ENCODE data around the gene TMEM87B.

The TMEM87B gene

GRCh38 chr2:112140899-112141625 lies 86.0 kb downstream of the TMEM87B start:
- no peak for DNase-seq (ENCODE audit: low spot score in 2 of 2)
- H3K4me1 Mint-ChIP-seq: no peaks in the 10 kb centered on the region
- no peak overlapping the region for H3K27ac Mint-ChIP-seq
- H3K36me3 Mint-ChIP-seq: no peaks in the 10 kb centered on the region
- H3K9me3 Mint-ChIP-seq: no peaks in the 10 kb centered on the region
- ATAC-seq: no peak
- H3K4me3 Mint-ChIP-seq: no peak overlapping the region

- no peaks in the 10 kb centered on the region for H3K4me1 Mint-ChIP-seq
- no peaks in the 10 kb centered on the region for H3K36me3 Mint-ChIP-seq
- H3K4me3 Mint-ChIP-seq: no peak overlapping the region
- no peak overlapping the region for H3K27ac Mint-ChIP-seq
- no peak for ATAC-seq
- DNase-seq (ENCODE audit: low spot score in 2 of 2): peak in 1 of 2 donors; percentile 26
- no peaks in the 10 kb centered on the region for H3K9me3 Mint-ChIP-seq
Observed at GRCh38 chr2:112141626-112142007, 86.5 kb downstream of the TMEM87B start.

GRCh38 chr2:112142525-112143078 lies 87.5 kb downstream of the TMEM87B start:
- peak in 1 of 2 donors; percentile 35 for DNase-seq (ENCODE audit: low spot score in 2 of 2)
- Mint-ChIP-seq H3K4me1 (no peaks in the 10 kb centered on the region), H3K9me3 (no peaks in the 10 kb centered on the region), H3K36me3 (no peaks in the 10 kb centered on the region), H3K27ac (no peak overlapping the region), H3K4me3 (no peak overlapping the region)
- peak; percentile 32 for ATAC-seq

GRCh38 chr2:112143150-112143549 lies 88.1 kb downstream of the TMEM87B start:
- Mint-ChIP-seq H3K9me3 (no peaks in the 10 kb centered on the region), H3K27ac (no peak overlapping the region), H3K4me1 (no peaks in the 10 kb centered on the region), H3K36me3 (no peaks in the 10 kb centered on the region), H3K4me3 (no peak overlapping the region)
- ATAC-seq (no peak), DNase-seq (ENCODE audit: low spot score in 2 of 2) (peak in 1 of 2 donors; percentile 26)

GRCh38 chr2:112144966-112145365 lies 89.9 kb downstream of the TMEM87B start:
- no peak overlapping the region for H3K4me3 Mint-ChIP-seq
- H3K27ac Mint-ChIP-seq: no peak overlapping the region
- H3K9me3 Mint-ChIP-seq: no peaks in the 10 kb centered on the region
- ATAC-seq: no peak
- H3K4me1 Mint-ChIP-seq: no peaks in the 10 kb centered on the region
- no peaks in the 10 kb centered on the region for H3K36me3 Mint-ChIP-seq
- no peak for DNase-seq (ENCODE audit: low spot score in 2 of 2)

GRCh38 chr2:112147382-112148168 lies 92.5 kb downstream of the TMEM87B start:
- Mint-ChIP-seq H3K9me3 (no peaks in the 10 kb centered on the region), H3K4me3 (no peak overlapping the region), H3K4me1 (no peaks in the 10 kb centered on the region), H3K27ac (no peak overlapping the region), H3K36me3 (no peaks in the 10 kb centered on the region)
- DNase-seq (ENCODE audit: low spot score in 2 of 2): peak in 1 of 2 donors; percentile 22
- ATAC-seq: no peak

GRCh38 chr2:112148477-112148876 lies 93.4 kb downstream of the TMEM87B start:
- ATAC-seq: no peak
- no peaks in the 10 kb centered on the region for H3K4me1 Mint-ChIP-seq

GRCh38 chr2:112149194-112149593 lies 94.1 kb downstream of the TMEM87B start:
- DNase-seq (ENCODE audit: low spot score in 2 of 2) (no peak), ATAC-seq (no peak)
- Mint-ChIP-seq H3K9me3 (no peaks in the 10 kb centered on the region), H3K4me1 (no peaks in the 10 kb centered on the region), H3K36me3 (no peaks in the 10 kb centered on the region), H3K4me3 (no peak overlapping the region), H3K27ac (no peak overlapping the region)

More at GRCh38 chr2:112148477-112148876, 93.4 kb downstream of the TMEM87B start:
- Mint-ChIP-seq H3K27ac (no peak overlapping the region), H3K36me3 (no peaks in the 10 kb centered on the region), H3K4me3 (no peak overlapping the region), H3K9me3 (no peaks in the 10 kb centered on the region)
- peak in 1 of 2 donors; percentile 37 for DNase-seq (ENCODE audit: low spot score in 2 of 2)

- Mint-ChIP-seq H3K4me1 (no peaks in the 10 kb centered on the region), H3K9me3 (no peaks in the 10 kb centered on the region), H3K4me3 (no peak overlapping the region), H3K27ac (no peak overlapping the region), H3K36me3 (no peaks in the 10 kb centered on the region)
- DNase-seq (ENCODE audit: low spot score in 2 of 2): no peak
- no peak for ATAC-seq
Observed at GRCh38 chr2:112149866-112150435, 94.9 kb downstream of the TMEM87B start.

- Mint-ChIP-seq H3K27ac (no peak overlapping the region), H3K4me1 (peaks cover 4% of the 10 kb centered on the region), H3K9me3 (no peaks in the 10 kb centered on the region), H3K4me3 (no peak overlapping the region), H3K36me3 (no peaks in the 10 kb centered on the region)
- DNase-seq (ENCODE audit: low spot score in 2 of 2) (no peak), ATAC-seq (no peak)
Observed at GRCh38 chr2:112150447-112150846, 95.4 kb downstream of the TMEM87B start.

GRCh38 chr2:112150851-112151250 lies 95.8 kb downstream of the TMEM87B start:
- DNase-seq (ENCODE audit: low spot score in 2 of 2) (no peak), ATAC-seq (no peak)
- no peaks in the 10 kb centered on the region for H3K36me3 Mint-ChIP-seq
- H3K4me3 Mint-ChIP-seq: no peak overlapping the region
- H3K27ac Mint-ChIP-seq: no peak overlapping the region
- H3K9me3 Mint-ChIP-seq: no peaks in the 10 kb centered on the region
- peaks cover 8% of the 10 kb centered on the region for H3K4me1 Mint-ChIP-seq

- Mint-ChIP-seq H3K4me1 (peaks cover 13% of the 10 kb centered on the region), H3K36me3 (no peaks in the 10 kb centered on the region), H3K9me3 (no peaks in the 10 kb centered on the region), H3K4me3 (no peak overlapping the region), H3K27ac (no peak overlapping the region)
- DNase-seq (ENCODE audit: low spot score in 2 of 2): no peak
- no peak for ATAC-seq
Observed at GRCh38 chr2:112151271-112151670, 96.2 kb downstream of the TMEM87B start.

- Mint-ChIP-seq H3K27ac (no peak overlapping the region), H3K36me3 (peaks cover 5% of the 10 kb centered on the region), H3K4me1 (peaks cover 19% of the 10 kb centered on the region), H3K9me3 (no peaks in the 10 kb centered on the region), H3K4me3 (no peak overlapping the region)
- no peak for DNase-seq (ENCODE audit: low spot score in 2 of 2)
- no peak for ATAC-seq
Observed at GRCh38 chr2:112151701-112152440, 96.8 kb downstream of the TMEM87B start.

GRCh38 chr2:112152476-112153178 lies 97.6 kb downstream of the TMEM87B start:
- ATAC-seq (no peak), DNase-seq (ENCODE audit: low spot score in 2 of 2) (no peak)
- Mint-ChIP-seq H3K9me3 (no peaks in the 10 kb centered on the region), H3K27ac (no peak overlapping the region), H3K4me1 (peaks cover 24% of the 10 kb centered on the region), H3K36me3 (peaks cover 6% of the 10 kb centered on the region), H3K4me3 (no peak overlapping the region)

GRCh38 chr2:112153179-112153490 lies 98.1 kb downstream of the TMEM87B start:
- Mint-ChIP-seq H3K27ac (no peak overlapping the region), H3K36me3 (peaks cover 6% of the 10 kb centered on the region), H3K9me3 (no peaks in the 10 kb centered on the region), H3K4me3 (no peak overlapping the region), H3K4me1 (peaks cover 24% of the 10 kb centered on the region)
- DNase-seq (ENCODE audit: low spot score in 2 of 2): no peak
- no peak for ATAC-seq

All from stimulated activated effector memory CD8-positive, alpha-beta T cell treated with anti-CD3 and anti-CD28 coated beads, Interleukin-12 subunit alpha, Interleukin-12 subunit beta, amount 100 ng/mL, for 72 hours (primary cell).